A549 (cell line): ENCODE data around the gene C1QL1. TPM values are rescaled to one million over a fixed set of nuclear protein-coding genes. Genes with fewer than 3 reads are reported as not detected.

ENCODE experiments used
- ATAC-seq, 2 experiments: fragments of 200-7000 bp in 1 of 2; fragments of >200 bp in 1 of 2; cut with Nextera tagmentation in 1 of 2; cut with Tn5 transposase in 1 of 2; 3 replicates each; pipeline versions ENCODE4 v1.8.0 to v1.9.1; 2018 to 2020; ENCODE audit warnings: mild to moderate bottlenecking in 1 of 2, moderate library complexity in 1 of 2
- CTCF ChIA-PET: fragments of 300-600 bp; sonication (Branson Sonifier 250); formaldehyde crosslinking; extraction: SDS; loops from one replicate; lab custom pipeline; 2021; ENCODE audit warnings: antibody characterized with exemption, inconsistent platforms; lab: Yijun Ruan, JAX
- POLR2A ChIA-PET: fragments of 350-600 bp; formaldehyde crosslinking; extraction: SDS; loops from one replicate; lab custom pipeline; 2021; ENCODE audit warnings: antibody characterized with exemption, inconsistent platforms; lab: Yijun Ruan, JAX
- DNase-seq, 2 experiments: peaks; one replicate each; pipeline versions ENCODE4 v3.0.0 to v3.0.0-alpha.2; 2011 to 2016; ENCODE audit warnings: low read depth in 1 of 2, low spot score in 1 of 2
- FAIRE-seq: peaks from 2 replicates; lab custom pipeline; 2011; peaks lifted over from hg19 to GRCh38; lab: Jason Lieb, UNC
- H3K27ac ChIP-seq, 2 experiments: fragments of >200 bp; sonication (Bioruptor Twin); formaldehyde crosslinking; 3 replicates each; pipeline ENCODE4 v1.5.1; 2016 to 2017
- H3K4me1 ChIP-seq: fragments of >200 bp; sonication (Bioruptor Twin); formaldehyde crosslinking; 3 replicates; pipeline ENCODE4 v1.6.1; 2016
- H3K4me2 ChIP-seq: fragments of >200 bp; sonication (Bioruptor Twin); formaldehyde crosslinking; 3 replicates; pipeline ENCODE4 v1.6.1; 2016
- H3K4me3 ChIP-seq: fragments of >200 bp; sonication (Bioruptor Twin); formaldehyde crosslinking; 3 replicates; pipeline ENCODE4 v1.5.1; 2016
- H3K9me3 ChIP-seq: fragments of >200 bp; sonication (Bioruptor Twin); formaldehyde crosslinking; 3 replicates; pipeline ENCODE4 v1.6.1; 2016
- CHD2 ChIP-seq: fragments of 150-350 bp; IDR thresholded peaks from 2 replicates; pipeline ENCODE4 v1.6.1; 2014; ENCODE audit warnings: low read length; ENCODE audit not compliant: partially characterized antibody
- CHD4 ChIP-seq: fragments of 200-600 bp; sonication (generic); IDR thresholded peaks from 2 replicates; pipeline ENCODE4 v1.6.1; 2016; ENCODE audit warnings: antibody characterized with exemption, mild to moderate bottlenecking, borderline replicate concordance
- CTCF ChIP-seq: fragments of >200 bp; sonication (Bioruptor Twin); formaldehyde crosslinking; IDR thresholded peaks from 3 replicates; pipeline ENCODE4 v1.5.1; 2016
- EHF ChIP-seq: fragments of 250-450 bp; sonication (Bioruptor Pico); IDR thresholded peaks from 2 replicates; pipeline ENCODE4 v1.5.0; 2020; ENCODE audit warnings: mild to moderate bottlenecking
- EHMT2 ChIP-seq: fragments of 200-600 bp; sonication (generic); IDR thresholded peaks from 2 replicates; pipeline ENCODE4 v1.6.1; 2016; ENCODE audit warnings: antibody characterized with exemption, low read depth, mild to moderate bottlenecking, moderate library complexity
- ELK1 ChIP-seq: fragments of 150-350 bp; IDR thresholded peaks from 2 replicates; pipeline ENCODE4 v1.6.1; 2014; ENCODE audit warnings: low read depth, mild to moderate bottlenecking, low read length
- EP300 ChIP-seq, 2 experiments: fragments of >200 bp; sonication (Bioruptor Twin); formaldehyde crosslinking; IDR thresholded peaks; 2 replicates in 1 of 2; 3 replicates in 1 of 2; pipeline ENCODE4 v1.6.1; 2016 to 2017
- FOSB ChIP-seq: fragments of 250-450 bp; sonication (Bioruptor Pico); IDR thresholded peaks from 2 replicates; pipeline ENCODE4 v1.5.0; 2020; ENCODE audit warnings: mild to moderate bottlenecking, moderate library complexity
- FOSL2 ChIP-seq, 2 experiments: fragments of 450-650 bp in 1 of 2; fragments of >200 bp in 1 of 2; sonication (Bioruptor Twin) in 1 of 2; formaldehyde crosslinking; IDR thresholded peaks; 2 replicates each; pipeline versions ENCODE4 v1.5.0 to v1.6.1; 2016 to 2020; ENCODE audit warnings: mild to moderate bottlenecking in 1 of 2, moderate library complexity in 1 of 2
- GATA3 ChIP-seq: IDR thresholded peaks from 2 replicates; pipeline ENCODE4 v1.6.1; 2012; ENCODE audit warnings: borderline replicate concordance
- HDAC2 ChIP-seq: fragments of 200-600 bp; sonication (generic); IDR thresholded peaks from 2 replicates; pipeline ENCODE4 v1.6.1; 2016
- HOXA7 ChIP-seq: fragments of 250-450 bp; sonication (Bioruptor Pico); IDR thresholded peaks from 2 replicates; pipeline ENCODE4 v1.5.0; 2020; ENCODE audit warnings: mild to moderate bottlenecking, moderate library complexity
- HOXB13 ChIP-seq: fragments of 250-450 bp; sonication (Bioruptor Pico); IDR thresholded peaks from 2 replicates; pipeline ENCODE4 v1.5.0; 2020; ENCODE audit warnings: low read depth, mild to moderate bottlenecking, moderate library complexity
- HOXB5 ChIP-seq: fragments of 250-450 bp; sonication (Bioruptor Pico); IDR thresholded peaks from 2 replicates; pipeline ENCODE4 v1.5.0; 2020; ENCODE audit warnings: mild to moderate bottlenecking, moderate library complexity
- JUNB ChIP-seq: fragments of >200 bp; sonication (Bioruptor Twin); formaldehyde crosslinking; IDR thresholded peaks from 2 replicates; pipeline ENCODE4 v1.6.1; 2016
- NR3C1 ChIP-seq: fragments of >200 bp; sonication (Bioruptor Twin); formaldehyde crosslinking; IDR thresholded peaks from 3 replicates; pipeline ENCODE4 v1.6.1; 2017
- POLR2AphosphoS2 ChIP-seq: conservative IDR thresholded peaks from 2 replicates; pipeline ENCODE4 v1.6.1; 2012; ENCODE audit warnings: low read length, improper control_type of control experiment, inconsistent platforms
- RARB ChIP-seq: fragments of 250-450 bp; sonication (Bioruptor Pico); IDR thresholded peaks from 2 replicates; pipeline ENCODE4 v1.8.0; 2021; ENCODE audit warnings: mild to moderate bottlenecking, moderate library complexity
- RFX5 ChIP-seq: fragments of 450-650 bp; IDR thresholded peaks from 2 replicates; pipeline ENCODE4 v1.7.1; 2014; ENCODE audit warnings: antibody characterized with exemption, mild to moderate bottlenecking, moderate library complexity
- RNF2 ChIP-seq: fragments of 200-600 bp; sonication (generic); IDR thresholded peaks from 2 replicates; pipeline ENCODE4 v1.6.1; 2016; ENCODE audit warnings: low read depth, mild to moderate bottlenecking, antibody characterized with exemption, moderate library complexity, borderline replicate concordance
- SMC3 ChIP-seq: fragments of >200 bp; sonication (Bioruptor Twin); formaldehyde crosslinking; IDR thresholded peaks from 3 replicates; pipeline ENCODE4 v1.6.1; 2018; ENCODE audit warnings: inconsistent platforms
- SREBF2 ChIP-seq: fragments of 450-650 bp; IDR thresholded peaks from 2 replicates; pipeline ENCODE4 v1.6.1; 2014; ENCODE audit warnings: mild to moderate bottlenecking, moderate library complexity
- TFCP2L1 ChIP-seq: fragments of 250-450 bp; sonication (Bioruptor Pico); IDR thresholded peaks from 2 replicates; pipeline ENCODE4 v1.5.0; 2021; ENCODE audit warnings: mild to moderate bottlenecking
- ZC3H11A ChIP-seq: fragments of 450-650 bp; IDR thresholded peaks from 2 replicates; pipeline ENCODE4 v1.6.1; 2014; ENCODE audit warnings: antibody characterized with exemption, mild to moderate bottlenecking
- ZFP36 ChIP-seq: fragments of 450-650 bp; IDR thresholded peaks from 2 replicates; pipeline ENCODE4 v1.6.1; 2014; ENCODE audit warnings: borderline replicate concordance; ENCODE audit not compliant: partially characterized antibody
- WGBS: methylation state at CpG from one replicate; pipeline ENCODE4 v1.1.6; 2017; ENCODE audit errors: missing lambda C conversion rate; 5-methylcytosine and 5-hydroxymethylcytosine counted together
- polyA plus RNA-seq, 4 experiments: library from polyadenylated mRNA; depleted of rRNA in 3 of 4; stranded (reverse); fragments of >200 nt; fragmentation: RNase III in 1 of 4; extraction: RNeasy Plus Mini Kit Qiagen cat#74134 plus additional on column Dnase treatment in 1 of 4; gene quantifications; 2 replicates in 3 of 4; 3 replicates in 1 of 4; pipeline ENCODE4 v1.2.3, GENCODE V29; 2011 to 2017
- TF ChIP-seq, protein P1 (sequence below): fragments of >200 bp; sonication (Bioruptor Twin); formaldehyde crosslinking; IDR thresholded peaks from 3 replicates; pipeline ENCODE4 v1.6.1; 2016
- TF ChIP-seq, protein P2 (sequence below): IDR thresholded peaks from 2 replicates; pipeline ENCODE4 v1.6.1; 2012

C1QL1 gene
- polyA plus RNA-seq, 2 of the 4 experiments (the other 2 are of a cell fraction): 2.6 to 8.5 TPM

GRCh38 chr17:44979426-44979995, 11.4 kb upstream of the C1QL1 start:
- H3K27ac ChIP-seq: peak overlapping the region; percentile 82 to 87; a peak in 5 of 6 replicates
- CTCF ChIA-PET: interaction anchor here (0.6 to 8.9 kb wide), 13 partner anchors 9 to 156 kb away, joined by 3 to 112 read pairs (median 4); partner anchors contain the start of genes ACBD4 and C1QL1
- POLR2A ChIA-PET: interaction anchor here (1.0 kb wide), 1 partner anchor 11 kb away, joined by 7 read pairs; the partner anchor contains the start of gene C1QL1
- H3K4me1 ChIP-seq: peaks cover 40% of the 10 kb centered on the region
- no peak overlapping the region for H3K4me3 ChIP-seq
- WGBS: 91% methylated on average over 9 of the region's 9 CpGs
- ATAC-seq (no peak), DNase-seq (no peak), FAIRE-seq (no peak)
- no peaks in the 10 kb centered on the region for H3K9me3 ChIP-seq
- H3K4me2 ChIP-seq: peak overlapping the region; percentile 85; the same call in 1 of the 3 replicates
- TF ChIP-seq CHD2 (no peak), FOSL2 (IDR thresholded peaks at IDR 0.05) (no peak), FOSL2 (CRISPR knock-in tag; IDR thresholded peaks at IDR 0.05) (no peak), GATA3 (no peak), CHD4 (no peak), HOXB13 (CRISPR knock-in tag) (no peak), CTCF (no peak), EHMT2 (no peak), JUNB (no peak), NR3C1 (no peak), EHF (CRISPR knock-in tag) (no peak), ZC3H11A (no peak), TFCP2L1 (CRISPR knock-in tag) (no peak), RARB (CRISPR knock-in tag) (no peak), RNF2 (no peak), HOXB5 (CRISPR knock-in tag) (no peak), EP300 (IDR thresholded peaks at IDR 0.05) (no peak), SMC3 (no peak), RFX5 (no peak)
- TF ChIP-seq, protein P1, sequence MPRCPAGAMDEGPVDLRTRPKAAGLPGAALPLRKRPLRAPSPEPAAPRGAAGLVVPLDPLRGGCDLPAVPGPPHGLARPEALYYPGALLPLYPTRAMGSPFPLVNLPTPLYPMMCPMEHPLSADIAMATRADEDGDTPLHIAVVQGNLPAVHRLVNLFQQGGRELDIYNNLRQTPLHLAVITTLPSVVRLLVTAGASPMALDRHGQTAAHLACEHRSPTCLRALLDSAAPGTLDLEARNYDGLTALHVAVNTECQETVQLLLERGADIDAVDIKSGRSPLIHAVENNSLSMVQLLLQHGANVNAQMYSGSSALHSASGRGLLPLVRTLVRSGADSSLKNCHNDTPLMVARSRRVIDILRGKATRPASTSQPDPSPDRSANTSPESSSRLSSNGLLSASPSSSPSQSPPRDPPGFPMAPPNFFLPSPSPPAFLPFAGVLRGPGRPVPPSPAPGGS: no peak
- TF ChIP-seq, protein P2, sequence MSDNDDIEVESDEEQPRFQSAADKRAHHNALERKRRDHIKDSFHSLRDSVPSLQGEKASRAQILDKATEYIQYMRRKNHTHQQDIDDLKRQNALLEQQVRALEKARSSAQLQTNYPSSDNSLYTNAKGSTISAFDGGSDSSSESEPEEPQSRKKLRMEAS: no peak

DNA sequence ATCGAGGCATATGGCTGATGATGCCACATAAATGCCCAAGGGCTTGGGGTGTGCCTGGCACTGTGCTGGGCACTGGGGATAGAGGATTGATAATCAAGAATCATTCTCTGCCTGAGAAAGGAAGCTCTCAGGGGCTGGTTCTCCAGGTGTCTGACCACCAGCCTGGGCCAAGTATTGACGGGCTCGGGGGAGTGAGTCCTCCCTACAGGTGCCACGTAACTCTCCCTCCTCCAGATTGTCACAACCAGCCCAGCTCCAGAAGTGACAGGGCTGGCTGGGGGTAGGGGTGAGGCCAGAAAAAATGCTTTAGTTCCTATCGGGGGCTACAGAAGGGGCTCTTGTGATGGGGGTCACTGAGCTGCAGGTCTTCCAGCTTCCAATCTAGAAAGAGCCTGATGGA, 10.7 kb upstream of the C1QL1 start:
- ChIA-PET CTCF (interaction anchor here (0.6 to 8.9 kb wide), 11 partner anchors 8 to 156 kb away, joined by 3 to 112 read pairs (median 4); partner anchors contain the start of genes ACBD4 and C1QL1), POLR2A (interaction anchor here (0.5 kb wide), 1 partner anchor 10 kb away, joined by 3 read pairs; the partner anchor contains the start of gene C1QL1)
- no peak for FAIRE-seq
- no peak for ATAC-seq
- Histone ChIP-seq H3K4me2 (no peak overlapping the region), H3K4me3 (no peak overlapping the region), H3K9me3 (no peaks in the 10 kb centered on the region), H3K4me1 (peaks cover 40% of the 10 kb centered on the region), H3K27ac (peak overlapping the region; percentile 82 to 87; a peak in 4 of 6 replicates)
- 85% methylated on average over 5 of the region's 5 CpGs for WGBS
- no peak for TF ChIP-seq ZFP36
- TF ChIP-seq TFCP2L1 (CRISPR knock-in tag): no peak
- TF ChIP-seq EP300 (IDR thresholded peaks at IDR 0.05): no peak
- no peak for TF ChIP-seq CTCF
- no peak for TF ChIP-seq RARB (CRISPR knock-in tag)
- no peak for TF ChIP-seq HOXA7 (CRISPR knock-in tag)
- no peak for TF ChIP-seq NR3C1
- no peak for TF ChIP-seq CHD4
- no peak for TF ChIP-seq ELK1
- no peak for TF ChIP-seq EHMT2
- TF ChIP-seq FOSB (CRISPR knock-in tag): no peak
- no peak for TF ChIP-seq POLR2AphosphoS2
- no peak for TF ChIP-seq HDAC2
- no peak for TF ChIP-seq SREBF2
- no peak for DNase-seq
